ENCODE data around the gene GKAP1. TPM values are rescaled to one million over a fixed set of nuclear protein-coding genes. Genes with fewer than 3 reads are reported as not detected.
A peak's percentile ranks its signal among the peaks of the same experiment; 100 is the strongest.
"Not testable (repeated sequence)": the region's sequence is repeated elsewhere in the genome, so short reads cannot be mapped to it uniquely, and the experiment has no call there.

GKAP1 gene
- total RNA-seq (2014; rRNA removed; shearing (Covaris generic)) = 0.29 and 0.72 TPM in 2 replicates

DNA sequence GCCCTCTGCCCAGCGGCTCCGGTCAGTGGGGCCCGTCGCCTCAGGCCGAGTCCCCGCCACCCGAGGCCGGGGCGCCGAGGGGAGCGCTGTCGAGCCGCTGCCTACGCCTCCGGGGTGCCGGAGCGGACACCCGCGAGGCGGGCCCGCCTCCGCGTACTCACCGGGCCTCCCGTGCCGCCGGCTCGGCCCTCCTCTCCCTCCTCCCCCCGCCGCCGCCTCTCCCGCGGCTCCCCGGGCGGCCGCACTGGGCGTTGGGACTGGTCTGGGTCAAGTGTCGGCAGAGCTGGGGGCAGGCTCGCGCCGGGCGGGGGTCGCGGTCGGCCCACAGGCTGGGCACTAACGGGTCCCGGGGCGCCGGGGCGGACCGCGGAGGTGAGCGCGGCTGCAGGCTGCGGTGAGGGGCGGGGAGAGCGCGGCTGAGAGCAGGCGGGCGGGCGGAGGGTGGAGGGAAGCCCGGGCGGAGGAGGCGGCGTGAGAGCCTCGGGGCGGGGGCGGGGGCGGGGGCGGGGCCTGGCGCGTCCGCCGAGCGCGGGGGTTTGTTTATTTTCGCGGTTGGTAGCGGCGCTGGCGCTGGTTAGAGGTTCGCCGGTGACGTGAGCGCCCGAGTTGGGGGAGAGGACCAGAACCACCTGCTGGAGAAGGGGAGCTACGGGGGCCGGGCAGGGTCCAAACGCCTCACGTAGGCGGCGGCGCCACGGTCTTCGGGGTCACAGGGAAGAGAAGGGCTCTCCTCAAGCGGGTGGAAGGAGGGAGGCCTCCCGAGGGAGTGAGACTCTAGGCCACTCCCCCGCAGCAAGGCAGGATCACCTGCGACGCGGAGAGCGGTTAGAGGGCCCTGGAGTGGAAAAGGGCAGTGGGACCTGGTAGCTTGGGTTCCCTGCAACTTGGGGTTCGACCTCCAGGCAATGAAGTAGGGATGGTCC, at the start of gene GKAP1:
Gene GKAP1, minus strand, starts transcription at position 414 of the 923 bp plus-strand sequence. CDS start 11,252 bp downstream, outside the sequence.
- DNase-seq (ENCODE audit: low read depth) = peak; percentile 46

DNA sequence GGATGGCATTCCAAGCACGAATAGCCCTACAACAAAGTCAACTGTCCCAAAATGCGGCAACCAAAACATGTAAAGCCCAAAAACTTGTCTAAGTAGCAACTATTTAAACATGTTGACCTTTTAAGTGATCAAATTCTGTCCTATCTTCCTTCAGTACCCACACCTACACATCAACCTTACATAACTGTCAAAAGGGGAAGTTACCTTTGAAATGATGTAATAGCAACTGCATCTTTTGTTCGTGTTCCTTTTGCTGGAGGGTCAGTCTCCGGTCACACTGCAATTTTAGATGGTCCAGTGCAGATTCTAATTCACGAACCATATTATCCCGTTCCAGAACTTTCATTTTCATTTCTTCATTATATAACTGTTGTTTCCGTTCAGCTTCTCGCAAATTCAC, 32.3 kb upstream of the GKAP1 start:
- DNase-seq (ENCODE audit: low read depth) = not testable (repeated sequence)

DNA sequence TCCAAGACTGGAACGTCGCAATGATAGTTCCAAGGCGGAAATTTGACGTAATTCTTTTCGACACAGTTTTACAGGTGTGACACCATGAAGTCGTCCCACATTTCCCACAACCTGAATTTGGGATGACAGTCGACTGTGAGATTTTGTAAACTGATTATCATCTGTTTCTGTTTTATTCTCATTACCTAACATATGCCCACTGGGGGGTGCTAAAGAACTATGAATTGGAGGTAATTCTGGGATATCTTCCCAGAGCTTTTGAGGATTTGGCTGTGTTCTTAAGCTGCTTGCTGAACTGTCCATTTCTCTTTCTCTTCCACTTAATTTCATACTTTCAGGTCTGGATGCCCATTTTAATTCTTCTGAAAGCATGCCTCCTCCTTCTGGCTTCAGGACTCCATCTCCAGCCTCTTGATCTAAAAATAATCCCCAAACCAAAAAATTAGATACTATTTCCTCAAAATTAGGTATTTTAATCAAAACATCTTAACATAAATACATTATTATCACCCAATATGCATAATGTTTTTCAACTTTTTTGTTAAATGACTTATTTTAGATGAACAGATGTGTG, 19.6 kb upstream of the GKAP1 start:
- not testable (repeated sequence) for DNase-seq (ENCODE audit: low read depth)

DNA sequence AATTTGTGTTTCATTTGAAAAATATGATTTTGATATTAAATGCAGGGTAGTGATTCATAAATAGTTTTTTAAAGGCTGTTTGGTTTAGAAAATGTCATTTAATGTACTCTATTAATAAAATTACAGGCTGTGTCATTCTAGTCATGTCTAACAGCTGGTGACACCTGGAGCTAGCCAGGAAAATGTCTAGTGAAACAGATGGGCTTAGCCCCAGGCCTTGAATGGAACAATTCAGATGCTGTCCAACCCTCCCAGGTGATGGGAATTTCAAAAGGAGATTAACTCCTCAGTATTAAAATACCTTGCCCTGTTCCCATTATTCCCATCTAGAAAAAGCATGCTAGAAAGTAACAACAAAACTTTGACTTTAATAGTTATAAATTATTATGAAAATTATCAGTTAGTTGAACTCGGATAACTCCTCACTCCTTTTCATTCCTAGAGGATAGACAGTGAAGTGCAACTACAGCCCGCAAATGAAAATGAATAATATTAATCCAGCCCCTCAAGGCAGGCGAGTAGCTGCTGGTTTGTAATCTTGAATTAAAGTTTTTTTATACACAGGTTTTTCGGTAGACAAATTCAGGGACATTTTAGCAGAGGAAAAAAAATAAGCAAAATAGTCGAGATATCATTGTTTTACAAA, 13.0 kb upstream of the GKAP1 start:
- DNase-seq (ENCODE audit: low read depth) = not testable (repeated sequence)

DNA sequence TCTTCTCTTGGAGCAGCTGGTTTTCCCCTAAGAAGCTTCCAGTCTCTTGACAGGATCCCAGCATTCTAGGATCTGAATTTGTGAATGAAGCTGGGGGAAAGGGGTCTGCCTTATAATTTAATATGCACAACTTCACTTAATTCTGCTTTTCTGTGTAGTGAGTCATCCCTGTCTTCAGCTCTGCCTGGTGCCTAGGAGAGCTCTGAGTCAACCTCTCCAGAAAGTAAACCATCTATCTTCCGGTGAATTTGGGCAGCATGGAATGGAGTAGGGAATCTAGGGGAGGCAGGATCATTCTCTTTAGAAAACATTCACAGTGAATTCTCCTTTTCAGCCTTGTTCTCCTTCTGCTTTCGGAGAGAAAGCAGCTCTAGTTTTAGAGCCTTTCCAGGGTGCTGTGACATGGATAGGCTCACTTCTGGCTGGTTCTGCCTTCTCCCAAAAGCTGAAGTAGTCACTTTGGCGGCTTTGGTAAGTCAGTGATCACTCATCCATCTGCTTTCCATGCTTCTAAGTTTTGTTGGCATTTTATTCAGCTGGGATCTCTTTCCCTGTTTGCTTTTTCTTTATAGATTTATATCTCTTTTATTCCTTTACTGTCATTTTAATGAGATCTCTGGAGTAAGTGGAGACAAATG, 7.5 kb upstream of the GKAP1 start:
- DNase-seq (ENCODE audit: low read depth) = peak; percentile 38

DNA sequence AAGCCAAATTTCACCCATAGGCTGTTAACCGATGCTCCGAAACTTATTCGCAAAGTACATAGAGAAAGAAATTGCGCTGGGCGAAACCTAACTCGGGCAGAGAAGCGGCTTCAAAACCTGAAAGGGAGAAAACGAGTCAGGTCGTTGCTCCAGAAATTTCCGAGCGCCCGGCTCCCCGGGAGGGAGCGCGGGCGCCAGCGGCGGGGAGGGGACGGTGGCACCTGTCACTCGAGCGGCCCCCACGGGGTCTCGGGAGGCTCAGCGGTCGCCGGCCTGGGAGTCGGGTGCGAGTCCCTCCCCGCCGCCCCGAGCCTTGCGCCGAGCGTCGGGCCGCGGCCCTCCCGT, 586 bp downstream of the GKAP1 start:
- not testable (repeated sequence) for DNase-seq (ENCODE audit: low read depth)

DNA sequence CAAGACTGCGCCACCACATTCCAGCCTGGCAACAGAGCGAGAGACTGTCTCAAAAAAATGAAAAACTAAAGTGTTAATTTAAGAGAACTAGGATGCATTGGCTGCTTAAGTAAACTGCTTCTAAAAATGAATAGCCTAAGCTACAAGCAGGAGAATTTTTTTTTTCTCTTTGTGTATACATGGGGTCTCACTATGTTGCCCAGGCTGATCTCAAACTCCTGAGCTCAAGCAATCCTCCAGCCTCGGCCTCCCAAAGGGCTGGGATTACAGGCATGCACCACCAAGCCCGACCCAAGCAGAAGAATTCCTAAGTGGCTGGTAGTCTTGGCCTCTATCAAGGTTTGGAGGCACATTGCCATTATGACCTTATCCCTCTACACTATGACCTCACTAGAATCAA, 2.4 kb downstream of the GKAP1 start:
- DNase-seq (ENCODE audit: low read depth) = not testable (repeated sequence)

DNA sequence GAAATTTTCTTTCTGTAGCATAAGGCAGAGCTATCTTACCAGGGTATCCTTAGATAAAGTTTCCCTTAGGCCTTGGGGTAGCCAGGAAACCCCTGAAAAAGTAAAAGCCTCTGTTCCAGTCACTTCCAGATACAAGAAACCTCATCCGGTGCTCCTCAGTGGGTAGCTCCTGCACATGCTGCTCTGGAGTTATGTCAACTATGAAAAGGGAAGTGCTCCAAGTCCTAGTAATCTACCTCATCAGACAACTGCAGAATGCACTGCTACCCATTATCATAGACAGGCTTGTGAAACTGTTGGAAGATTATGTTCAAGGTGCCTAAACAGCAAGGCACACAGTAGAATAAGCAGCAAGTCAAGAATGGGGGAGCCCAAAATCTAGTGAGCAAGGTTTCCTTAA, 8.4 kb downstream of the GKAP1 start:
- DNase-seq (ENCODE audit: low read depth) = not testable (repeated sequence)

DNA sequence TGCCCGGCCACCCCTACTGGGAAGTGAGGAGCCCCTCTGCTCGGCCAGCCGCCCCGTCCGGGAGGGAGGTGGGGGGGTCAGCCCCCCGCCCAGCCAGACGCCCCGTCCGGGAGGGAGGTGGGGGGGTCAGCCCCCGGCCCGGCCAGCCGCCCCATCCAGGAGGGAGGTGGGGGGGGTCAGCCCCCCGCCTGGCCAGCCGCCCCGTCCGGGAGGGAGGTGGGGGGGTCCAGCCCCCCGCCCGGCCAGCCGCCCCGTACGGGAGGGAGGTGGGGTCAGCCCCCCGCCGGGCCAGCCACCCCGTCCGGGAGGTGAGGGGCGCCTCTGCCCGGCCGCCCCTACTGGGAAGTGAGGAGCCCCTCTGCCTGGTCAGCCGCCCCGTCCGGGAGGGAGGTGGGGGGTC, 13.1 kb downstream of the GKAP1 start:
- not testable (repeated sequence) for DNase-seq (ENCODE audit: low read depth)

DNA sequence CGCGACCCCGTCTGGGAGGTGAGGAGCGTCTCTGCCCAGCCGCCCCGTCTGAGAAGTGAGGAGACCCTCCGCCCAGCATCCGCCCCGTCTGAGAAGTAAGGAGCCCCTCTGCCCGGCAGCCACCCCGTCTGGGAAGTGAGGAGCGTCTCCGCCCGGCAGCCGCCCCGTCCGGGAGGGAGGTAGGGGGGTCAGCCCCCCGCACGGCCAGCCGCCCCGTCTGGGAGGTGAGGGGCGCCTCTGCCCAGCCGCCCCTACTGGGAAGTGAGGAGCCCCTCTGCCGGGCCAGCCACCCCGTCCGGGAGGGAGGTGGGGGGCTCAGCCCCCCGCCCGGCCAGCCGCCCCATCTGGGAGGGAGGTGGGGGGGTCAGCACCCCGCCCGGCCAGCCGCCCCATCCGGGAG, 13.6 kb downstream of the GKAP1 start:
- DNase-seq (ENCODE audit: low read depth) = not testable (repeated sequence)

DNA sequence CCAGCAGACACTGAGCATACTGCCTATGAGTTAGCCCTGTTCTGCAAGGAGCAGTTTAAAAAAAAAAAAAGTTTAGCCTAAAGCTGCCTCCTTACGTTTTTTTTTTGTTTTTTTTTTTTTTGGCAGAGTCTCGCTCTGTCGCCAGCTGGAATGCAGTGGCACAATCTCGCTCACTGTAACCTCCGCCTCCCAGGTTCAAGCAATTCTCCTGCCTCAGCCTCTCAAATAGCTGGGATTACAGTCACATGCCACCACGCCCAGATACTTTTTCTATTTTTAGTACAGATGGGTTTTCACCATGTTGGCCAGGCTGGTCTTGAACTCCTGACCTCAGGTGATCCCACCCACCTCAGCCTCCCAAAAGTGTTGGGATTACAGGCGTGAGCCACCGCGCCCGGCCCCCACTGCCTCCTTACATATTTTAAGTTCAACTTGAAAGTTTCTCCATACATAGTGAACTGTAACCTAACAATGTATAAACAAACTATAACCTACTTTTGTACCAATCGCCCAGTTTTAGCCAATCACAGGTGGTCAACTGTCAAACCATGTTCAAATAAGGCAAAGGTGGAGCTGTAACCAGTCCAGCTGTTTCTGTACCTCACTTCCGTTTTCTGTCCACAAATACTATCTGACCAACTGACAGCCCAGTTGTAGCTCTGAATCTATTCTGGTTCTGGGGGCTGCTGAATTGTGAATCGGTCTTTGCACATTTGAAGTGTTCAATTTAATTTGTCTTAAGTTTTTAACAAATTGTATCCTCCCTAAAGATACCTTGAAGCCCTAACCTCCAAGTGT, 17.1 kb downstream of the GKAP1 start:
- no peak for DNase-seq (ENCODE audit: low read depth)

DNA sequence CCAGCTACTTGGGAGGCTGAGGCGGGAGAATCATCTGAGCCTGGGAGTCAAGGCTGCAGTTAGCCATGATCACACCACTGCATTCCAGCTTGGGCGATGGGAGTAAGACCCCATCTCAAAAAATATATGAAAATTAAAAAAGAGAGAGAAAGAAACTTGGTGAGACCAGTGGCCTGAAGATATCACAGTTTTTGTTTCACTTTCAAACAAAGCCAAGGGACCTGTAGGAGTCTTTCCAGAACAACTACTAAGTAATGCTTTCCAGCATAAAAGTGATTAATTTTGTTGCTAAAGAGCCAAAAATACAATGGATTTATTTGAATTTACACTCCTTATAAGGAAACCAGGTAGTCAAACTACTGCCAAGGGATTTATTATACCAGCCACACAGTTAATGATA, 23.5 kb downstream of the GKAP1 start:
- no peak for DNase-seq (ENCODE audit: low read depth)

DNA sequence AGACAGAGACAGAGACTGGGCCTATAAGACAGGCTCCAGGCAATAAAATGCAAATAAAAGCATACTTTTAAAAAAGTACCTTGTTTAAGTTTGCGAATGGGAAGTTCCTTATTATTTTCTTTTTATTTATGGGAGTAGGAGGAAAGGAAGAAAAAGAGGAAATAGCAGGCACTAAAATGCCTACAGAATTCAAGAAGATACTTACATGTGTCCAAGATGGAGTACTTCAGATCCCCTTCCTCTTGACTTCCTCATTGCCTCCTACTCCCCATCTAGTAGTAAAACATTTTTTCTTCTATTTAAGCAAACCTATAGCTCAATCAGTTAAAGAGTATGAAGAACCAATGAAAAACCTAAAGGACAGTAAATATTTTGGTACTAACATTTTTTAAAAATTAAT, 24.8 kb downstream of the GKAP1 start:
- no peak for DNase-seq (ENCODE audit: low read depth)

DNA sequence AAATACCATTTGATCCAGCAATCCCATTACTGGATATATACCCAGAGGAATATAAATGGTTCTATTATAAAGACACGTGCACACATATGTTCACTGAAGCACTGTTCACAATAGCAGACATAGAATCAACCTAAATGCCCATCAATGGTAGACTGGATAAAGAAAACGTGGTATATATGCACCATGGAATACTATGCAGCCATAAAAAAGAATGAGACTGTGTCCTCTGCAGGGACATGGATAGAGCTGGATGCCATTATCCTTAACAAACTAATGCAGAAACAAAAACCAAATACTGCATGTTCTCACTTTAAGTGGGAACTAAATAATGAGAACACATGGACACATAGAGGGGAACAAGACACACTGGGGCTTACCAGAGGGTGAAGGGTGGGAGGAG, 39.4 kb downstream of the GKAP1 start:
- no peak for DNase-seq (ENCODE audit: low read depth)

DNA sequence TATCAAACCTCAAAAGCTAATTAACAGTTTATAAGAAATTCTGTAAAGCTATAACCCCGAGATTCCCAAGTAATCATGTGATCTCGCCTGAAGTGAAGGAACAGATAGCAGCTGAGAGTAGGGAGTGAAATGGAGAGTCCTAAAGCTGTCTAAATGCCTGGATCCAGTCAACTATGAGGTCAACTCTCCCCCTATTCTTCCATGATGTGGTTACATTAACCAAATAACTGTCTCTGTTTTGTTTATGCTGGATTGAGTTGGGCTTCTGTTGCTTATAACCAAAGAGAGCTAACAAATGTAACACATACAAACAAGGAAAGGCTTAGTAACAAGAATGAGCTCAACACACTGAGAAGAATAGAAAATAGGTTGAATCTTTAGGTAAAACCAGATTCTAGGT, 41.6 kb downstream of the GKAP1 start:
- no peak for DNase-seq (ENCODE audit: low read depth)

DNA sequence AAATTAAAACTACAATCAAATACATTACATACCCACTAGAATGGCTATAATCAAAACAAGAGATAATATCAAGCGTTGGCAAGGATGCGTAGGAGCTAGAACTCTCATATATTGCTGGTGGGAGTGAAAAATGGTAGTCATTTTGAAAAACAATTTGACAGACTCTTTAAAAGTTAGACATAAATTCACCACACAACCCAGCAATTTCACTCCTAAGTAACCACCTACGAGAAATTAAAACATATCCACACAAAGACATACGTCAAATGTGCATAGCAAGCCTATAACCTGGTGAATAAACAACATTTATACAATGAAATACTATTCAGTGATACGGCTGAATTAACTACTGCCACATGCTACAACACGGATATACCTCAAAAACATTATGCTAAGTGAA, 44.7 kb downstream of the GKAP1 start:
- DNase-seq (ENCODE audit: low read depth) = no peak

DNA sequence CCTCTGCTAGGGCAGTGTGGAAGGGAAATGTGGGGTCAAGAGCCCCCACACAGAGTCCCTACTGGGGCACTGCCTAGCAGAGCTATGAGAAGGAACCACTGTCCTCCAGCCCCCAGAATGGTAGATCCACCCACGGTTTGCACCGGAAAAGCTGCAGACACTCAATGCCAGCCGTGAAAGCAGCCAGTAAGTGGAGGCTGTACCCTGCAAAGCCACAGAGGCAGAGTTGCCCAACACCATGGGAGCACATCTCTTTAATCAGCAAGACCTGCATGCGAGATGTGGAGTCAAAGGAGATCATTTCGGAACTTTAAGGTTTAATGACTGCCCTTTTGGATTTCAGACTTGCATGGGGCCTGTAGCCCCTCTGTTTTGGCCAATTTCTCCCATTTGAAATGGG, 52.2 kb downstream of the GKAP1 start:
- no peak for DNase-seq (ENCODE audit: low read depth)

DNA sequence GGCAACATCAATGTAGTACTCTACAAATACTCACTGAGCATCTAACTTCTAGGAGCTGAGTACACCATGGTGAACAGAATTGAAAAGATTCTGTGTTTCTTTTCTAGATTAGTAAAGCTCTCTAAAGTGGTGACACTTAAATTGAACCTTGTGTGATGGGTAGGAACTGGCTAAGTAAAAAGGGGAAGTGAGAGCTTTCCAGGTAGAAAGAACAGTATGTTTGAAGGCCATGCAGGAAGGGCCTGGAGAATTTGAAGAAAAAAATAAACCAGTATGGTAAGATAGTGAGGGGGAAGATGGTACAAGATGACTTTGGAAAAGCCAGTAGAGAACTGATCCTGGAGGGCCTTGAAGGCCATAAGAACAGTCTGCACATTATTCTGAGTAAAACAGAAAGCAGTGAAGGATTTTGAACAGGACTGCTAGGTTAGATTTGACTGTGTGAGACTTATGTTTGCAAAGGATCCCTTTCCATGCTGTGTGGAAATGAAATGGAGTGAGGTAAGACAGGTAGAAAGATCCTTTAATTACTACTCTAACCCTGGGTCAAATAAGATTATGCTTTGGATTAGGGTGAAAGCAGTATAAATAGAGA, 63.1 kb downstream of the GKAP1 start:
- DNase-seq (ENCODE audit: low read depth) = no peak

DNA sequence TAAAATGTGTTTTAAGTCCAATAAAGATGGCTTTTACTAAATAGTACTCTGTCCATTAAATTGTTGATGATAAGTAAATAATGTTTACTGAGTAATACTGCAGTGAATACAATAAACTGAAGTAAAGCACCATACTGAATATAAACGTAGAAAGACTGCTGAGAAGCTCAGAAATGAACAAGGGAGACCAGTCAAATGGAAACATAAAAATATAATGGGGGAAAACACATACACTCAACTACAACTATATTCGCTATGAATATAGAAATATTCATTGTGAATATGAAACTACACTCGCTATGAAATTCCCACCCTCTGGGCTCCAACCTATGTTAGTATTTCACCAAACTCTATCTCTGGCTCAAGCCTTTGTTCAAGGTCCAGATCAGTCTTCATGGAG, 67.9 kb downstream of the GKAP1 start:
- DNase-seq (ENCODE audit: low read depth) = no peak

DNA sequence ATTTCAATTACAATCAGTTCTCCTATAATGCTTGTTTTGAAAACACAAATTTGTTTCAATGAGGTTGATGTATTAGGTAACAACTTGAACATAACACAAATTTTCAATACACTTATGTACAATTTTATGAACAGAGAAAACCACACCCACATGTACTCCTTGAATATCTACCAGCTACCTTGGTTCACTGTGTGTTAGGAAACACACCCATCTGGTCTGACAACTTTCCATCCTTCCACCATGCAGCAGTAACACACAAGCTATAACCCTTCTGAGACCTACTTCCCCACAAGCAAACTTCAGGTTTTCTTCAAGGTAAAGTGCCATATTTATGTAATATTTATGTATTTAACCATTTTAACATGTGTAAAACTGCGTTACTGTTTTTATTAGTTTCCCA, 73.4 kb downstream of the GKAP1 start:
- no peak for DNase-seq (ENCODE audit: low read depth)

DNA sequence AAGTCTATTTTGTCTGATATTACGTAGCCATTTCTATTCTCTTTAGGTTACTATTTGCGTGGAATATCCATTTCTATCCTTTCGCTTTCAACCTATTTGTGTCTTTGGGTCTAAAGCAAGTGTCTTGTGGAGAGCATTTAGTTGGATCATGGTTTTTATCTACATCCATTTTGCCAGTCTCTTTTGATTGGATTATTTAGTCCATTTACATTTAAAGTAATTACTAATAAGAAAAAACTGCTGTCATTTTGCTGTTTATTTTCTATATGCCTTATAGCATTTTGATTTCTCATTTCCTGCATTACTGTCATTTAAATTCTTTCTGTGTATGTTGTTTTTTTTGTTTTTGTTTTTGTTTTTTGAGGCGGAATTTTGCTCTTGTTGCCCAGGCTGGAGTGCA, 83.8 kb downstream of the GKAP1 start:
- no peak for DNase-seq (ENCODE audit: low read depth)
